ENCODE data around the gene ASPDH.
"Not testable (repeated sequence)": the region's sequence is repeated elsewhere in the genome, so short reads cannot be mapped to it uniquely, and the experiment has no call there.

ASPDH gene

DNA sequence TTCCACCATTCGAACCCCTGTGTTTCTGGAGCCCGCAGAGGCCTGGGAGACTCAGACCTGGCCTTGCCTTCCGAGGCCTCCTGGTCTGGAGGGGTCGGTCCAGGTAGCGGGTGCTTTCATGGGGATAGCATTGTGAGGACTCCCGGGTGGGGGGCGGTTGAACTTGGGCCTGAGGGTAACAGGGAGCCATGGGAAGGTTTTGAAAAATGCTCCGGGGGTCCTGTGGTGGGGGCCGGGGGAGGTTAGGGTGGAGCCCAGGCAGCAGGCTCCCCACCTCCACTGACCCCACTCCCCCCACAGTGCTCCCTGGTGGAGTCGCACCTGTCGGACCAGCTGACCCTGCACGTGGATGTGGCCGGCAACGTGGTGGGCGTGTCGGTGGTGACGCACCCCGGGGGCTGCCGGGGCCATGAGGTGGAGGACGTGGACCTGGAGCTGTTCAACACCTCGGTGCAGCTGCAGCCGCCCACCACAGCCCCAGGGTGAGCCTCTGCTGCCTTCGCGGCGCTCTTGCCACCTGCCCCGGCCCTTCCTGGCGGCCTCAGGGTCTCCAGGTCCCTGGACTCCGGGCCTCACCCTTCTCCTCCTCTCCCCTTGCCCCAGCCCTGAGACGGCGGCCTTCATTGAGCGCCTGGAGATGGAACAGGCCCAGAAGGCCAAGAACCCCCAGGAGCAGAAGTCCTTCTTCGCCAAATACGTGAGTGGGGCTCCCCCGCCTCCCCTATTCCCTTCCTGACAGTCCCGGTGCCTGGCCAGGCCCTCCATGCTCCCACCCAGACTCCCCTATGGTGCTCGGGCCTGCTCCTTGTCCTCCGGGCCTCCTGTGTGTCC is 33.2 kb downstream of the ASPDH start:
- no peak for TF ChIP-seq POLR2AphosphoS5 (IDR thresholded peaks at IDR 0.05; ENCODE audit: low read depth, low read length)
- TF ChIP-seq SPI1 (IDR thresholded peaks at IDR 0.05; ENCODE audit: low read depth, low read length), result no peak
- no peak for TF ChIP-seq POLR2A (IDR thresholded peaks at IDR 0.05; ENCODE audit: low read depth, low read length)
- TF ChIP-seq PAX5 (IDR thresholded peaks at IDR 0.05; ENCODE audit: insufficient read depth, low read length, severe bottlenecking), result no peak
- no peak for TF ChIP-seq POU2F2 (IDR thresholded peaks at IDR 0.05; ENCODE audit: low read depth, low read length)
- no peak for TF ChIP-seq TAF1 (IDR thresholded peaks at IDR 0.05; ENCODE audit: low read depth, low read length)
- no peak for FAIRE-seq
- no peak for DNase-seq (ENCODE audit: insufficient read length, low spot score)

DNA sequence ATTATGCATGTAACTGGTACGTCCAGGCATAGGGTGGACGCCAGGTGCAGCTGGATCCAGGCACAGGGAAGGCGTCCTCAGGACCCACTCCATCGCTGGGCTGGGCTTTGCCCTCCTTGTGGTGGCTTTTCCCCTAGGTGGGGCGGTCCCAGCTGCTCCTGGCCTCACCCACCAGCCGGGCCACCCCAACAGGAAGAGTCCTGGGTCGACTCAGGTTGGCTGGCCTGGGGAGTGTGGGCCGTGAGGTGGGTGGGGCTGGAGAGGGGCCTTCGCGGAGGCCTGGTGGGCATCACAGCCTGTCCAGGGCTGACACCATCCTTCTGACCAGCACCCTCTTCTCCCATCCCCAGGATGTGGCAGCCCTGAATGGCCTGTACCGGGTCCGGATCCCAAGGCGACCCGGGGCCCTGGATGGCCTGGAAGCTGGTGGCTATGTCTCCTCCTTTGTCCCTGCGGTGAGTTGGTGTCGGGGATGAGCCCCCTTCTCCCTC is 33.9 kb downstream of the ASPDH start:
- FAIRE-seq, result no peak
- DNase-seq (ENCODE audit: insufficient read length, low spot score), result no peak
- TF ChIP-seq PAX5 (IDR thresholded peaks at IDR 0.05; ENCODE audit: insufficient read depth, low read length, severe bottlenecking) (no peak), POLR2AphosphoS5 (IDR thresholded peaks at IDR 0.05; ENCODE audit: low read depth, low read length) (no peak), POLR2A (IDR thresholded peaks at IDR 0.05; ENCODE audit: low read depth, low read length) (no peak), SPI1 (IDR thresholded peaks at IDR 0.05; ENCODE audit: low read depth, low read length) (no peak), TAF1 (IDR thresholded peaks at IDR 0.05; ENCODE audit: low read depth, low read length) (no peak), POU2F2 (IDR thresholded peaks at IDR 0.05; ENCODE audit: low read depth, low read length) (no peak)

DNA sequence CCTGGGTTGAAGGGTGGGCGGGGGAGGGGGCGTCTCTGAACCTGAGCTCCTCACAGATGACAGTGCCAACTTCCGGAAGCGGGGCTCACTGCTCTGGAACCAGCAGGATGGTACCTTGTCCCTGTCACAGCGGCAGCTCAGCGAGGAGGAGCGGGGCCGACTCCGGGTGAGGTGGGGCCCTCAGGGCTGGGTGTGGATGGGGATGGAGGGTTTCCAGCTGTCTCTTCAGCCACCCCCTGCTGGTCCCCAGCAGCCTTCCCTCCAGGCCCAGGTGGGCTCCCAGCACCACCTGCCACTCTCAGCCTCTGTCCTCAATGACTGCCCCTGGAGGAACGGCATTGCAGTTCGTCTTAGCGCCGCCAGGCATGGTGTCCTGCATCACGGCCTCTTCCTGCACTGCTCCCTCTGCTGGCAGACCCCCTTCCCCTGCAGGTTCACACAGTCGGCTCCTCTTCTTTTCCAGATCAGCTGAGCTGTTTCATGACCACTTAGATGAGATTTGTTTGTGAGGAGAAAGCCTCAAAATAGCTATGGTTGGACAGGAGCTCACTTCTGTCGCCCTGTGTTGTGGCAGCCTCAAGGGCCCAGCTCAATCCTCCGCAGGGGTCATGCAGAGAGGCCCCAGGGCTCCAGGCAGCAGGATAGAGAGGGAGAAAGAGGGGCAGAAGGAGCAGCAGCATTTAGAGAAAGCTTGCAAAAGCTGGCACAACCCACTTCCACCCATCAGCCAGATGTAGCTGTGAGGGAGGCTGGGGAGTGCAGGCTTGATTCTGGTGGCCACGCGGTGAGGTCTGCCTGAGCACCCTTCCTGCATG is 34.6 kb downstream of the ASPDH start:
- FAIRE-seq, result no peak
- no peak for TF ChIP-seq SPI1 (IDR thresholded peaks at IDR 0.05; ENCODE audit: low read depth, low read length)
- no peak for DNase-seq (ENCODE audit: insufficient read length, low spot score)

DNA sequence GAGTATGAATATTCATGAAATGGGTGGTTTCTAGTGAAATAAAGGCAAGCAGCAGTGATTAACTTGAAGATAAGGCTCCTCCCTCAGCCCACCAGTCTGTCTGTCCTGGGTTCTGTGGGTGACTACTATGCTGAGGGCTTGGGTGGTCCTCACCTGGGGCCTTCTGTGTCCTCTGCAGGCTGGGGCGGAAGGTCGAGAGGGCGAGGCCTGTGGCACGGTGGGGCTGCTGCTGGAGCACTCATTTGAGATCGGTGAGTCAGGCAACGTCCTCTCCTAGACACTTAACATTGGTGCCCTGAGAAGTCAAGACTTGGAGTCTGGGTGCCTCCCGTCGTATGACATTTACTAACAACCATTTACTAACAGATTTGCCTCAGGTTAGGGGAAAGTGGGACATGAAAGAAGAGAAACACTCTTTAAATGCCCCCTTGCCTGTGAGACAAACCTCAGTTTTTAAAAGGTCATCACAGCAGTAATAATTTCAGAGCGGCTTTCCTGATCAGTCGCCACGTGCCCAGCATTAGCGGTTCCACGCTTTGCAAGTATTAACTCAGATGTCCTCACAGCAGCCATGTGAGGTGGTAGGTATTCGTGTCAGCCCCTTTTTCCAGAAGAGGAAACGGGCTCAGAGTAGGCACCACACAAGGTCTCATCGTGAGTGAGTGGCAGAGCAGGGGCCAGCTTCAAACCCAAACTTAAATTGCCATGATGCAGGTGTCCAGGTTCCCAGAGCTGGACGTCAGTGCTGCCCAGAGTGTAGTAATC is 35.8 kb downstream of the ASPDH start:
- FAIRE-seq, result no peak
- DNase-seq (ENCODE audit: insufficient read length, low spot score), result no peak

DNA sequence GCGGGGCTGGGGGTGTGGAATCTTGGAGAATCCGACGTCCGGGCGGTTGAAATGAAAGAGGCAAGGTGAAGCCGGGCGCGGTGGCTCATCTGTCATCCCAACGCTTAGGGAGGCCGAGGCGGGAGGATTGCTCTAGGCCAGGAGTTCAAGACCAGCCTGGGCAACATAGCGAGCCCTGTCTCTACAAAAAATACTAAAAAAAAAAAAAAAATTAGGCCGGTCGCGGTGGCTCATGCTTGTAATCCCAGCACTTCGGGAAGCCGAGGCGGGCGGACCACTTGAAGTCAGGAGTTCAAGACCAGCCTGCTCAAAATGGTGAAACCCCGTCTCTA is 36.8 kb downstream of the ASPDH start:
- FAIRE-seq (no peak), DNase-seq (ENCODE audit: insufficient read length, low spot score) (no peak)
- TF ChIP-seq POLR2AphosphoS5 (IDR thresholded peaks at IDR 0.05; ENCODE audit: low read depth, low read length) (no peak), POLR2A (IDR thresholded peaks at IDR 0.05; ENCODE audit: low read depth, low read length) (no peak), PAX5 (IDR thresholded peaks at IDR 0.05; ENCODE audit: insufficient read depth, low read length, severe bottlenecking) (no peak), TAF1 (IDR thresholded peaks at IDR 0.05; ENCODE audit: low read depth, low read length) (no peak)

More for the DNA sequence above, 35.8 kb downstream of the ASPDH start:
- TF ChIP-seq POLR2AphosphoS5 (IDR thresholded peaks at IDR 0.05; ENCODE audit: low read depth, low read length) (no peak), PAX5 (IDR thresholded peaks at IDR 0.05; ENCODE audit: insufficient read depth, low read length, severe bottlenecking) (no peak), POLR2A (IDR thresholded peaks at IDR 0.05; ENCODE audit: low read depth, low read length) (no peak), SPI1 (IDR thresholded peaks at IDR 0.05; ENCODE audit: low read depth, low read length) (no peak), POU2F2 (IDR thresholded peaks at IDR 0.05; ENCODE audit: low read depth, low read length) (no peak)

DNA sequence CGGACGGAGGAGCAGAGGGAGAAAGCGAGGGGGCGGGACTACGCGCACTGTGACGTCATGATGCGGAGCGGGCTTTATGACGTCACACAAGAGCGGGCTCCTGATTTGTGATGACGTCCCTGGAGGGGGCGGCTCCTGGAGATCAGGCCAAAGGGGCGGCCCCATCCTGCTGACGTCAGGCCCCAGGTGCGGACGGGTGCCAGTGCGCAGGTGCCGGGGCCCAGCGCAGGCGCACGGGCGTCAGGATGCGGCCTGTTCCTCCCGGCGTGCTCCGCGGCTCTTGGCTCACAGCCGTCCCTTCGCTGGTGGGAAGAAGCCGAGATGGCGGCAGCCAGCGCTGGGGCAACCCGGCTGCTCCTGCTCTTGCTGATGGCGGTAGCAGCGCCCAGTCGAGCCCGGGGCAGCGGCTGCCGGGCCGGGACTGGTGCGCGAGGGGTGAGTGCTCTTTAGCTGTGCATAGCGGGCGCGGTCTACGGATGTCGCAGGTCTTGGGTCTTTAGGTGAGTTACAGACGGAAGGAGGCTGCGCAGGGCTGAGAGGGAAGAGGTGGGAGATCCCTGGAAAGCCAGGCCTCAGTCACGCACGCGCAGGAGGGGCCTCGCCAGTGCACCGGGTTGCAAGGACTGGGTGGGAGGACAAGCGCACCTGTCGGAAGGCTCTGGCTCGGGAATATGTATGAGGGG is 37.3 kb downstream of the ASPDH start, which contains the start of the genes EMC10 and GARIN5A:
Gene EMC10, plus strand, starts transcription at position 284 of the 683 bp plus-strand sequence. Its CDS starts 38 bp downstream, at position 322.
Gene GARIN5A, minus strand, starts transcription at position 625 of the 683 bp plus-strand sequence. Its CDS starts 460 bp downstream, at position 165.
- TF ChIP-seq SPI1 (IDR thresholded peaks at IDR 0.05; ENCODE audit: low read depth, low read length) (0 out of 2 replicates have a peak, but pooled peaks have one; percentile 20), PAX5 (IDR thresholded peaks at IDR 0.05; ENCODE audit: insufficient read depth, low read length, severe bottlenecking) (no peak), TAF1 (IDR thresholded peaks at IDR 0.05; ENCODE audit: low read depth, low read length) (peak; percentile 92), POU2F2 (IDR thresholded peaks at IDR 0.05; ENCODE audit: low read depth, low read length) (peak; percentile 81), POLR2AphosphoS5 (IDR thresholded peaks at IDR 0.05; ENCODE audit: low read depth, low read length) (peak; percentile 98), POLR2A (IDR thresholded peaks at IDR 0.05; ENCODE audit: low read depth, low read length) (peak; percentile 97)
- DNase-seq (ENCODE audit: insufficient read length, low spot score) (peak; percentile 100), FAIRE-seq (peak; percentile 91)

DNA sequence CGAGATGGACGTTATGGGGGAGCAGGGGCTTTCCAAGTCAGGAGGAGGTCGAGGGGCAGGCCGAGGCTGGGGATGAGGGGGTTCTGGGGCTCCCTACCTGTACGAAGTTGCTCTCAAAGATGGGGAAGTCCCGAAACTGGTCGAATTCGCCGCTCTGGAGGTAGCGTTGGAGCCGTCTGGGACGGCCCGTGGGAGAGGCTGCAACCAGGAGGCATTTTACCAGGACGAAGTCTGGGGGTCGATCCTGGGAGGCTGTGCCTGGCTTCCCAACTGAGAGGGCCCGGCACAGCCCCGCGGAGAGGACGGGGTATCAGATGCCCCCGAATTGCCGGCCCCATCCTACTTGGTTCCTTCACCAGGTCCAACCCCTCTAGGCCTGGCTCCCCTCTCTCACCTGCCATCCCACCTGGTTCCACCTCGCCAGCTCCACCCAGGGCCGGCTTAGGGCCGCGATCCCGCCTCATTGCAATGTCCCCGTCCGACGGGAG is 37.9 kb downstream of the ASPDH start:
- no peak for FAIRE-seq
- no peak for DNase-seq (ENCODE audit: insufficient read length, low spot score)
- no peak for TF ChIP-seq POLR2A (IDR thresholded peaks at IDR 0.05; ENCODE audit: low read depth, low read length)
- TF ChIP-seq PAX5 (IDR thresholded peaks at IDR 0.05; ENCODE audit: insufficient read depth, low read length, severe bottlenecking), result no peak
- TF ChIP-seq POLR2AphosphoS5 (IDR thresholded peaks at IDR 0.05; ENCODE audit: low read depth, low read length), result no peak
- TF ChIP-seq TAF1 (IDR thresholded peaks at IDR 0.05; ENCODE audit: low read depth, low read length), result no peak
- no peak for TF ChIP-seq POU2F2 (IDR thresholded peaks at IDR 0.05; ENCODE audit: low read depth, low read length)
- TF ChIP-seq SPI1 (IDR thresholded peaks at IDR 0.05; ENCODE audit: low read depth, low read length), result no peak

DNA sequence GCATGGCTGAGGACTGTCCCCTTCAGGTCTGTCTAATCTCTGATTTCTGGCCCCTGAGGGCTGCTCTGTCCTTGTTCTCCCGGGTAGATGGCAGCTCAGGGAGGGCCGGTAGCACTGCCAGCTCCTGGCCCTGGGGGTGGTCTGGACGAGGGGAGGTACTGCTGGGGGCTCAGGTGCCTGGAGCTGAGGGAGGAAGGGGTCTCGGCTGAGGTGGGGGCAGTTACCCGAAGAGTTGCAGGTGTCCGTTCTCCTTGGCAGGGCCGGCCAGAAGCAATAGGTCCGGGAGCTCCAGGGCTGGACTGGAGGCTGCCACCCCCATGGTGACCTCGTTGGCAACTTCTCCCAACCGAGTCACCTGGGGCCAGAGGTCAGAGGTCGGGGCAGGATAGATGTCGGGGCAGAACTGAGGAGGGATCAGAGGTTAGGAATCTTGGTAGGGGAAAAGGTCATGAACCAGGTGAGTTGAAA is 38.6 kb downstream of the ASPDH start:
- TF ChIP-seq PAX5 (IDR thresholded peaks at IDR 0.05; ENCODE audit: insufficient read depth, low read length, severe bottlenecking) (no peak), POLR2AphosphoS5 (IDR thresholded peaks at IDR 0.05; ENCODE audit: low read depth, low read length) (no peak), POLR2A (IDR thresholded peaks at IDR 0.05; ENCODE audit: low read depth, low read length) (no peak), TAF1 (IDR thresholded peaks at IDR 0.05; ENCODE audit: low read depth, low read length) (no peak), SPI1 (IDR thresholded peaks at IDR 0.05; ENCODE audit: low read depth, low read length) (no peak), POU2F2 (IDR thresholded peaks at IDR 0.05; ENCODE audit: low read depth, low read length) (no peak)
- FAIRE-seq (no peak), DNase-seq (ENCODE audit: insufficient read length, low spot score) (no peak)

DNA sequence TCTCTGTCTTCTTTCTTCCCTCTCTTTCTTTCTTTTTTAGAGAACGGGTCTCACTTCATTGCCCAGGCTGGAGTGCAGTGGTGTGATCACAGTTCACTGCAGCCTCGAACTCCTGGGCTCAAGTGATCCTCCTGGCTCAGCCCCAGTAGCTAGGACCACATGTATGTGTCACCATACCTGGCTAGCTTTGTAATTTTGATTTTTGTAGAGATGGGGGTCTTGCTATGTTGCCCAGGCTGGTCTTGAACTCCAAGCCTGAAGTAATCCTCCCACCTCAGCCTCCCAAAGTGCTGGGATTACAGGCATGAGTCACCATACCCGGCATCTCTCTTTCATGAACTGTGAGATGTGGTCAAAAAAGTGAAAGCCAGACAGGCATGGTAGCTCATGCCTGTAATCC is 40.4 kb downstream of the ASPDH start:
- FAIRE-seq; DNase-seq (ENCODE audit: insufficient read length, low spot score): not testable (repeated sequence)

Measured in GM12891 (cell line).